ENCODE results near the gene SAT2. TPM values are rescaled to one million over a fixed set of nuclear protein-coding genes. Genes with fewer than 3 reads are reported as not detected.

The SAT2 gene
- total and polyA plus RNA-seq, 2 of the 13 experiments (the other 11 are each of a cell fraction or from before 2014, with no cell fraction given) = 37.6 to 93.7 TPM

DNA sequence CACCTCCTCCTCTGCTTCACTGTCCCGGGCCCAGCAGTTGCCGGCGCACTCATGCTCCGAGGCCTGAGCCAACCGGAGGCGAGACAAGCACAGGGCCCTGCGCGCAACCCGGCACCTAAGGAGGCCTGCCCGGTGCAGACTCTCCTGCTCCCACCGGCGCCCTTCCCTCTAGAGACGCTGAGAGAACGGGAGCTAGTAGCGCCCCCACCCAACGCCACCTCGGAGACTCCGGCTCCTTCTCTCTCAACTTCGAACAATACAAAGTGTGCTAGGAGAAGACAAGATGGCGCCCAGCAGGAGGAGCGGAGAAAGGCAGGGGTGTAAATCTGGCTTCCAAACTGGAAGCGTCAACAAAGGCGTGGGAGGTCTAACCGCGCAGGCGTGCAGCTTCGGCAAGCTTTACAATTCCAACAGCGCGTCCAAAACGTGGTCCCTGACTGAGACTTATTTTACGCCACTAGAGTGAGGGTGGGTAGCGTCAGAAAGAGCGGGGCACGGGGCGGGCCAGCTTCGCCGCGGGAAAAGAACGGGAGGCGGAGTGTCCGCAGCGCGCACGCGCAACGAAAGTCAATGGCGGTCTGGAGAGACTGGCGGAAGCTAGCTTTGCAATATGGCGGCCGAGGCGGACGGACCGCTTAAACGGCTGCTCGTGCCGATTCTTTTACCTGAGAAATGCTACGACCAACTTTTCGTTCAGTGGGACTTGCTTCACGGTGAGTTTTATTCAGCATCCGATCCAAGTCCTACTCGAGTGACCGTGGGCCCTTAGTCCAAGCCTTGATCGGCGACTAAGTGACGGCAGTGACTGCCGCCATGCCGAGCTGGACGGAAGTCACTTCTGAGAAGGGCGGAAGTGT, 44.1 kb downstream of the SAT2 start, which contains the start of gene MPDU1 (continued):
- TF ChIP-seq, protein P1, sequence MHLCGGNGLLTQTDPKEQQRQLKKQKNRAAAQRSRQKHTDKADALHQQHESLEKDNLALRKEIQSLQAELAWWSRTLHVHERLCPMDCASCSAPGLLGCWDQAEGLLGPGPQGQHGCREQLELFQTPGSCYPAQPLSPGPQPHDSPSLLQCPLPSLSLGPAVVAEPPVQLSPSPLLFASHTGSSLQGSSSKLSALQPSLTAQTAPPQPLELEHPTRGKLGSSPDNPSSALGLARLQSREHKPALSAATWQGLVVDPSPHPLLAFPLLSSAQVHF (CRISPR knock-in tag; IDR thresholded peaks at IDR 0.05) = no peak
- TF ChIP-seq ZFP41 (CRISPR knock-in tag; IDR thresholded peaks at IDR 0.05; ENCODE audit: borderline replicate concordance) = peak; percentile 57; the same call in 1 of the 2 replicates
- peak; percentile 97; the same call in 1 of the 2 replicates for TF ChIP-seq ELF4 (CRISPR knock-in tag; IDR thresholded peaks at IDR 0.05; ENCODE audit: borderline replicate concordance)
- TF ChIP-seq ZFP1 (CRISPR knock-in tag; IDR thresholded peaks at IDR 0.05) = no peak
- peak; percentile 34; the same call in 1 of the 2 replicates for TF ChIP-seq ZNF543 (CRISPR knock-in tag; IDR thresholded peaks at IDR 0.05)
- TF ChIP-seq, protein P2, sequence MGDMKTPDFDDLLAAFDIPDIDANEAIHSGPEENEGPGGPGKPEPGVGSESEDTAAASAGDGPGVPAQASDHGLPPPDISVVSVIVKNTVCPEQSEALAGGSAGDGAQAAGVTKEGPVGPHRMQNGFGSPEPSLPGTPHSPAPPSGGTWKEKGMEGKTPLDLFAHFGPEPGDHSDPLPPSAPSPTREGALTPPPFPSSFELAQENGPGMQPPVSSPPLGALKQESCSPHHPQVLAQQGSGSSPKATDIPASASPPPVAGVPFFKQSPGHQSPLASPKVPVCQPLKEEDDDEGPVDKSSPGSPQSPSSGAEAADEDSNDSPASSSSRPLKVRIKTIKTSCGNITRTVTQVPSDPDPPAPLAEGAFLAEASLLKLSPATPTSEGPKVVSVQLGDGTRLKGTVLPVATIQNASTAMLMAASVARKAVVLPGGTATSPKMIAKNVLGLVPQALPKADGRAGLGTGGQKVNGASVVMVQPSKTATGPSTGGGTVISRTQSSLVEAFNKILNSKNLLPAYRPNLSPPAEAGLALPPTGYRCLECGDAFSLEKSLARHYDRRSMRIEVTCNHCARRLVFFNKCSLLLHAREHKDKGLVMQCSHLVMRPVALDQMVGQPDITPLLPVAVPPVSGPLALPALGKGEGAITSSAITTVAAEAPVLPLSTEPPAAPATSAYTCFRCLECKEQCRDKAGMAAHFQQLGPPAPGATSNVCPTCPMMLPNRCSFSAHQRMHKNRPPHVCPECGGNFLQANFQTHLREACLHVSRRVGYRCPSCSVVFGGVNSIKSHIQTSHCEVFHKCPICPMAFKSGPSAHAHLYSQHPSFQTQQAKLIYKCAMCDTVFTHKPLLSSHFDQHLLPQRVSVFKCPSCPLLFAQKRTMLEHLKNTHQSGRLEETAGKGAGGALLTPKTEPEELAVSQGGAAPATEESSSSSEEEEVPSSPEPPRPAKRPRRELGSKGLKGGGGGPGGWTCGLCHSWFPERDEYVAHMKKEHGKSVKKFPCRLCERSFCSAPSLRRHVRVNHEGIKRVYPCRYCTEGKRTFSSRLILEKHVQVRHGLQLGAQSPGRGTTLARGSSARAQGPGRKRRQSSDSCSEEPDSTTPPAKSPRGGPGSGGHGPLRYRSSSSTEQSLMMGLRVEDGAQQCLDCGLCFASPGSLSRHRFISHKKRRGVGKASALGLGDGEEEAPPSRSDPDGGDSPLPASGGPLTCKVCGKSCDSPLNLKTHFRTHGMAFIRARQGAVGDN (CRISPR knock-in tag; IDR thresholded peaks at IDR 0.05) = peak; percentile 98
- TF ChIP-seq ZNF33A (CRISPR knock-in tag; IDR thresholded peaks at IDR 0.05; ENCODE audit: borderline replicate concordance) = no peak; the same call in 1 of the 2 replicates
- 0 out of 2 replicates have a peak, but pooled peaks have one; percentile 42 for TF ChIP-seq GTF2F1 (IDR thresholded peaks at IDR 0.05; ENCODE audit: low read length)
- 0 out of 2 replicates have a peak, but pooled peaks have one; percentile 47 for TF ChIP-seq ZNF879 (CRISPR knock-in tag; IDR thresholded peaks at IDR 0.05)
- peak; percentile 95 for TF ChIP-seq ELF1 (CRISPR knock-in tag; IDR thresholded peaks at IDR 0.05)
- peak; percentile 79 to 98 for TF ChIP-seq POLR2A (IDR thresholded peaks at IDR 0.05; ENCODE audit: insufficient read depth in 1 of 2, low read depth in 2 of 2, low read length in 2 of 2)
- TF ChIP-seq NFE2L1 (CRISPR knock-in tag; IDR thresholded peaks at IDR 0.05; ENCODE audit: borderline replicate concordance) = no peak
- TF ChIP-seq, protein P3, sequence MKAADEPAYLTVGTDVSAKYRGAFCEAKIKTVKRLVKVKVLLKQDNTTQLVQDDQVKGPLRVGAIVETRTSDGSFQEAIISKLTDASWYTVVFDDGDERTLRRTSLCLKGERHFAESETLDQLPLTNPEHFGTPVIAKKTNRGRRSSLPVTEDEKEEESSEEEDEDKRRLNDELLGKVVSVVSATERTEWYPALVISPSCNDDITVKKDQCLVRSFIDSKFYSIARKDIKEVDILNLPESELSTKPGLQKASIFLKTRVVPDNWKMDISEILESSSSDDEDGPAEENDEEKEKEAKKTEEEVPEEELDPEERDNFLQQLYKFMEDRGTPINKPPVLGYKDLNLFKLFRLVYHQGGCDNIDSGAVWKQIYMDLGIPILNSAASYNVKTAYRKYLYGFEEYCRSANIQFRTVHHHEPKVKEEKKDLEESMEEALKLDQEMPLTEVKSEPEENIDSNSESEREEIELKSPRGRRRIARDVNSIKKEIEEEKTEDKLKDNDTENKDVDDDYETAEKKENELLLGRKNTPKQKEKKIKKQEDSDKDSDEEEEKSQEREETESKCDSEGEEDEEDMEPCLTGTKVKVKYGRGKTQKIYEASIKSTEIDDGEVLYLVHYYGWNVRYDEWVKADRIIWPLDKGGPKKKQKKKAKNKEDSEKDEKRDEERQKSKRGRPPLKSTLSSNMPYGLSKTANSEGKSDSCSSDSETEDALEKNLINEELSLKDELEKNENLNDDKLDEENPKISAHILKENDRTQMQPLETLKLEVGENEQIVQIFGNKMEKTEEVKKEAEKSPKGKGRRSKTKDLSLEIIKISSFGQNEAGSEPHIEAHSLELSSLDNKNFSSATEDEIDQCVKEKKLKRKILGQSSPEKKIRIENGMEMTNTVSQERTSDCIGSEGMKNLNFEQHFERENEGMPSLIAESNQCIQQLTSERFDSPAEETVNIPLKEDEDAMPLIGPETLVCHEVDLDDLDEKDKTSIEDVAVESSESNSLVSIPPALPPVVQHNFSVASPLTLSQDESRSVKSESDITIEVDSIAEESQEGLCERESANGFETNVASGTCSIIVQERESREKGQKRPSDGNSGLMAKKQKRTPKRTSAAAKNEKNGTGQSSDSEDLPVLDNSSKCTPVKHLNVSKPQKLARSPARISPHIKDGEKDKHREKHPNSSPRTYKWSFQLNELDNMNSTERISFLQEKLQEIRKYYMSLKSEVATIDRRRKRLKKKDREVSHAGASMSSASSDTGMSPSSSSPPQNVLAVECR (CRISPR knock-in tag; IDR thresholded peaks at IDR 0.05; ENCODE audit: borderline replicate concordance) = peak; percentile 89
- TF ChIP-seq, protein P4, sequence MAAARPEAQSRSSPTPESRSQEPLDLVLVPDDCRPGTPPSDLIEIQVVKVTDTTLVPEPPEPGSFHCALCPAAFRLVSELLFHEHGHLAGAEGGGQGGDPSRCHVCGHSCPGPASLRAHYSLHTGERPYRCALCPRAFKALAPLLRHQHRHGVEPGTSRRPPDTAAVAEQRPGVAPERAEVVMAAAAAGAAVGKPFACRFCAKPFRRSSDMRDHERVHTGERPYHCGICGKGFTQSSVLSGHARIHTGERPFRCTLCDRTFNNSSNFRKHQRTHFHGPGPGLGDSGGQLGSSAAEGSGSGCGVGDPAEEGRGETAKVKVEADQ (CRISPR knock-in tag; IDR thresholded peaks at IDR 0.05; ENCODE audit: borderline replicate concordance) = 0 out of 2 replicates have a peak, but pooled peaks have one; percentile 42
- TF ChIP-seq ZNF12 (CRISPR knock-in tag; IDR thresholded peaks at IDR 0.05) = 0 out of 2 replicates have a peak, but pooled peaks have one; percentile 13
- peak; percentile 98 for TF ChIP-seq YY1 (IDR thresholded peaks at IDR 0.05; ENCODE audit: insufficient read depth, insufficient replicate concordance, low read depth, low read length)
- peak; percentile 61; the same call in 1 of the 2 replicates for TF ChIP-seq SP4 (CRISPR knock-in tag; IDR thresholded peaks at IDR 0.05)
- TF ChIP-seq XRCC5 (optimal IDR thresholded peaks at IDR 0.05; ENCODE audit: low read length) = peak; percentile 67

All from HepG2 (cell line).